Suprapubic skin (tissue), 4 donors: ENCODE results near the gene DUSP11. TPM values are rescaled to one million over a fixed set of nuclear protein-coding genes. Genes with fewer than 3 reads are reported as not detected.
A peak's percentile ranks its signal among the peaks of the same experiment; 100 is the strongest.
"Not testable (repeated sequence)": the region's sequence is repeated elsewhere in the genome, so short reads cannot be mapped to it uniquely, and the experiment has no call there.

Experiments
- DNase-seq, 2 donors: peaks; one replicate each; pipeline ENCODE4 v3.0.0-alpha.2; 2019; ENCODE audit warnings: low spot score in 2 of 2
- H3K27ac ChIP-seq: fragments of 200-600 bp; sonication (generic); one replicate; pipeline ENCODE4 v1.5.1; 2019
- H3K27me3 ChIP-seq: fragments of 200-600 bp; sonication (generic); one replicate; pipeline ENCODE4 v1.5.1; 2019
- H3K36me3 ChIP-seq: fragments of 200-600 bp; sonication (generic); one replicate; pipeline ENCODE4 v1.5.1; 2019
- H3K4me1 ChIP-seq: fragments of 200-600 bp; sonication (generic); one replicate; pipeline ENCODE4 v1.5.1; 2019
- H3K4me3 ChIP-seq: fragments of 200-600 bp; sonication (generic); one replicate; pipeline ENCODE4 v1.5.1; 2019; ENCODE audit warnings: mild to moderate bottlenecking
- H3K9me3 ChIP-seq: fragments of 200-600 bp; sonication (generic); one replicate; pipeline ENCODE4 v1.5.1; 2019
- EP300 ChIP-seq: sonication (generic); formaldehyde crosslinking; IDR thresholded peaks from one replicate; pipeline ENCODE4 v1.6.1; 2017; ENCODE audit warnings: antibody characterized with exemption
- POLR2A ChIP-seq, 2 donors: fragments of 450-650 bp; IDR thresholded peaks; one replicate each; pipeline ENCODE4 v1.6.1; 2017; ENCODE audit warnings: antibody characterized with exemption in 2 of 2, mild to moderate bottlenecking in 2 of 2, moderate library complexity in 2 of 2
- POLR2AphosphoS5 ChIP-seq, 3 donors: sonication (generic); formaldehyde crosslinking; IDR thresholded peaks; one replicate each; pipeline ENCODE4 v1.6.1; 2017; ENCODE audit warnings: antibody characterized with exemption in 3 of 3
- WGBS: methylation state at CpG from one replicate; pipeline ENCODE4 v1.1.5; 2018; 5-methylcytosine and 5-hydroxymethylcytosine counted together
- total RNA-seq, 4 donors: library from RNA; depleted of rRNA; stranded (reverse); fragments of >200 nt; gene quantifications; one replicate each; pipeline ENCODE4 v1.1.0, GENCODE V29; 2016
- TF ChIP-seq, protein P1 (sequence below), 2 donors: fragments of 200-600 bp in 1 of 2; fragments of 450-650 bp in 1 of 2; sonication (generic) in 1 of 2; IDR thresholded peaks; one replicate each; pipeline ENCODE4 v1.5.1; 2016 to 2019; ENCODE audit warnings: antibody characterized with exemption in 2 of 2, mild to moderate bottlenecking in 1 of 2, moderate library complexity in 1 of 2

Gene DUSP11
- total RNA-seq, 4 donors from 2014 or later: 45.6 to 59.1 (median 57.0) TPM

DNA sequence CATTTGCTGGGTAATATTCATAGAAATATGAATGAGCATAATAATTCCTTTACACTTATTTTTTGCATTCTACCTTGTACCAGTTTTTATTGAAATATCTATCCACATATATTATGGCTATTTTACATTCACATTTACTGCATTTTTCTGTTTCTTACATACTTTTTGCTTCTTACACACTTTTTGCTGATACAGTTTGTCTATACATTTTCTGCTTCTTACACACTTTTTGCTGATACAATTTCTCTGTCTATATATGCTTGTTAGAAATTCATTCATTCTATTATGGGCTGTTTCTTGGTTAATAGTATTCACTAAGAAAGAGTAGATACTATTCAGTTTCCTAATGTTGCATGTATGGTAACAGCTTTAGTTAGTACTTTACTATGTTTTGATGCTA lies 32.0 kb upstream of the DUSP11 start:
- Histone ChIP-seq H3K4me3 (no peak overlapping the region), H3K9me3 (no peaks in the 10 kb centered on the region), H3K36me3 (no peaks in the 10 kb centered on the region), H3K4me1 (no peaks in the 10 kb centered on the region), H3K27ac (no peak overlapping the region), H3K27me3 (peaks cover 16% of the 10 kb centered on the region)
- TF ChIP-seq POLR2AphosphoS5 (IDR thresholded peaks at IDR 0.05): no peak
- TF ChIP-seq, protein P1, sequence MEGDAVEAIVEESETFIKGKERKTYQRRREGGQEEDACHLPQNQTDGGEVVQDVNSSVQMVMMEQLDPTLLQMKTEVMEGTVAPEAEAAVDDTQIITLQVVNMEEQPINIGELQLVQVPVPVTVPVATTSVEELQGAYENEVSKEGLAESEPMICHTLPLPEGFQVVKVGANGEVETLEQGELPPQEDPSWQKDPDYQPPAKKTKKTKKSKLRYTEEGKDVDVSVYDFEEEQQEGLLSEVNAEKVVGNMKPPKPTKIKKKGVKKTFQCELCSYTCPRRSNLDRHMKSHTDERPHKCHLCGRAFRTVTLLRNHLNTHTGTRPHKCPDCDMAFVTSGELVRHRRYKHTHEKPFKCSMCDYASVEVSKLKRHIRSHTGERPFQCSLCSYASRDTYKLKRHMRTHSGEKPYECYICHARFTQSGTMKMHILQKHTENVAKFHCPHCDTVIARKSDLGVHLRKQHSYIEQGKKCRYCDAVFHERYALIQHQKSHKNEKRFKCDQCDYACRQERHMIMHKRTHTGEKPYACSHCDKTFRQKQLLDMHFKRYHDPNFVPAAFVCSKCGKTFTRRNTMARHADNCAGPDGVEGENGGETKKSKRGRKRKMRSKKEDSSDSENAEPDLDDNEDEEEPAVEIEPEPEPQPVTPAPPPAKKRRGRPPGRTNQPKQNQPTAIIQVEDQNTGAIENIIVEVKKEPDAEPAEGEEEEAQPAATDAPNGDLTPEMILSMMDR (IDR thresholded peaks at IDR 0.05): no peak
- TF ChIP-seq EP300: no peak
- no peak for TF ChIP-seq POLR2A (IDR thresholded peaks at IDR 0.05)
- DNase-seq: no peak

DNA sequence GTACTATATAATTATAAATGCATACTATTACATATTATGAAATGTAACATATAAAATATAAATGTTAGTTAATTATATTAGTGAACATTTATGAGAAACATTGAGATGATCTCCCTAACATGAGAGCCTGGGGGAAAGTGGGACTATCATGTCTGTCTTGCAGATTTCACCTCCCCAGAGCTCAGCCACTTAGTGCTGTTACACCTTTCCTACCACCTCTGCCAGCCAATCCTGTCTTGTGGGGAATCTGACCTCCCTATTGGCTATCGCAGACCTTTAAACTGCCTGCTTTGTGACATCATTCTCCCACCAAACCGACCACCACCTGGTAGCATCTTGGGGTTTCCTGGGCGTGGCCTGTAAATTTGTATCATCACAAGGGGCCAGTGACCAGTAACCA lies 4.0 kb upstream of the DUSP11 start, which contains the start of gene C2orf78:
C2orf78 (plus strand) TSS at position 301 of the 400 bp plus-strand sequence. CDS start 127 bp downstream, outside the sequence.
- H3K4me3 ChIP-seq, H3K27me3 ChIP-seq, H3K27ac ChIP-seq, H3K9me3 ChIP-seq, H3K36me3 ChIP-seq, DNase-seq: not testable (repeated sequence)
- WGBS: no CpG with 5 or more reads among the region's 3 CpGs
- peaks cover 10% of the 10 kb centered on the region for H3K4me1 ChIP-seq

DNA sequence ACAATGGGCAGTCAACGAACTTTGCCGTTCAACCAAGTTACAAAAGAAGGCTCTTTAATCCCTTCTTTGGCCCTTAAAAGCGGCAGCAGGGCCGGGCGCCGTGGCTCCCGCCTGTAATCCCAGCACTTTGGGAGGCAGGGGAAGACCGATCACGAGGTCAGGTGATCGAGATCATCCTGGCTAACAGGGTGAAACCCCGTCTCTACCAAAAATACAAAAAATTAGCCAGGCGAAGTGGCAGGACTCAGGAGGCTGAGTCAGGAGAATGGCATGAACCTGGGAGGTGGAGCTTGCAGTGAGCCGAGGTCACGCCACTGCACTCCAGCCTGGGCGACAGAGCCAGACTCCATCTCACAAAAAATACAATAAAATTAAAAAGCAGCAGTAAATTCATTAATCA lies 3.5 kb upstream of the DUSP11 start:
- not testable (repeated sequence) for H3K4me3 ChIP-seq, H3K27me3 ChIP-seq, H3K36me3 ChIP-seq, DNase-seq, H3K9me3 ChIP-seq, H3K27ac ChIP-seq
- WGBS: 75% methylated on average over 15 of the region's 15 CpGs
- peaks cover 15% of the 10 kb centered on the region for H3K4me1 ChIP-seq

GRCh38 chr2:73780237-73780582 lies 307 bp upstream of the DUSP11 start:
- peaks cover 35% of the 10 kb centered on the region for H3K4me1 ChIP-seq
- TF ChIP-seq EP300: no peak
- TF ChIP-seq, protein P1 (IDR thresholded peaks at IDR 0.05): no peak
- TF ChIP-seq POLR2A (IDR thresholded peaks at IDR 0.05): no peak
- WGBS: 3% methylated on average over 7 of the region's 7 CpGs

DNA sequence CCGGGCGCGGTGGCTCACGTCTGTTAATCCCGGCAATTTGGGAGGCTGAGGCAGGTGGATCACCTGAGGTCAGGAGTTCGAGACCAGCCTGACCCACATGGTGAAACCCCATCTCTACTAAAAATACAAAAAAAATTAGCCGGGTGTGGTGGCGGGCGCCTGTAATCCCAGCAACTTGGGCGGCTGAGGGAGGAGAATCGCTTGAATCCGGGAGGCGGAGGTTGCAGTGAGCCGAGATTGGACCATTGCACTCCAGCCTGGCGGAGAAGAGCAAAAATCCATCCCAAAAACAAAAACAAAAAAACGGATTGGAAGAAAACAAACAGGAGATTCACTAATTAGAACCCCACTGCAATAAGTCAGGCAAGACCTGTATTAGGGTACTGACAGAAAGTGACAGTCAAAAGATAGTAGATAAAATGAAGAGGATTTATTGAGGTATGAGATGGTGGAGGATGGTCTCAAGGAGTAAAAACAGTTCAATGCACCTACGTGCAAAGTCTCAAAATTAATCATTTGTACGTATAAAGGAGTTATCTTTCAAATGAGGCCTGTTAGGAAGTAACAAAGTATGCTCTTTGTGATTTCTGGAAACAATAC lies 936 bp downstream of the DUSP11 start:
- 66% methylated on average over 18 of the region's 18 CpGs for WGBS
- peaks cover 14% of the 10 kb centered on the region for H3K36me3 ChIP-seq
- peaks cover 35% of the 10 kb centered on the region for H3K4me1 ChIP-seq
- peak overlapping the region; percentile 96 for H3K4me3 ChIP-seq
- not testable (repeated sequence) for H3K27me3 ChIP-seq, H3K9me3 ChIP-seq, DNase-seq
- H3K27ac ChIP-seq: peak overlapping the region; percentile 95

More at GRCh38 chr2:73780237-73780582, 307 bp upstream of the DUSP11 start:
- H3K27me3 ChIP-seq: no peaks in the 10 kb centered on the region
- peak overlapping the region; percentile 95 for H3K27ac ChIP-seq
- peak overlapping the region; percentile 96 for H3K4me3 ChIP-seq
- no peaks in the 10 kb centered on the region for H3K9me3 ChIP-seq
- peaks cover 5% of the 10 kb centered on the region for H3K36me3 ChIP-seq
- DNase-seq: no peak

DNA sequence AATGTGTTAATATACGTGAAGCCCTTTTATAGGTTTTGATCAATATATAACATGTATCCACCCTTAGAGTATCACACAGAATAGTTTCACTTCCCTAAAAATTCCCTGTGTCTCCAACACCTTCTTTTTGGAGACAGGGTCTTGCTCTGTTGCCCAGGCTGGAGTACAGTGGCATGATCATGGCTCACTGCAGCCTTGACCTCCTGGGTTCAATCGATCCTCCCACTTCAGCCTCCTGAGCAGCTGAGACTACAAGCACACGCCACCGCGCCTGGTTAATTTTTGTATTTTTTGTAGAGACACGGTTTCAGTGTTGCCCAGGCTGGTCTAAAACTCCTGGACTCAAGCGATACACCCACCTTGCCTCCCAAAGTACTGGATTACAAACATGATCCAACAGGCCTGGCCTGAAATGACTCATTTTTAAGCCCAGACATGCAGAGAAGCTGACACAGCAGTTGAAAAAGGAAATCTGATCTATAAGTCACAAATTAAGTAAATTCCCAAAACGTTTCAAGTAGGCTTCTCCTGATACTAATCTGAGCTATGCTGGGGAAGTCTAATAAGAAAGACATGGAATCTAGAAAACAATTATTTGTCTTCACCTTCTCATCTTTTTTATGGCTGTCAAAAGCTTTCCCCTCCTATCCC lies 2.9 kb downstream of the DUSP11 start:
- DNase-seq: no peak
- Histone ChIP-seq H3K9me3 (no peaks in the 10 kb centered on the region), H3K27me3 (no peaks in the 10 kb centered on the region), H3K36me3 (peaks cover 34% of the 10 kb centered on the region), H3K27ac (no peak overlapping the region), H3K4me1 (peaks cover 35% of the 10 kb centered on the region), H3K4me3 (no peak overlapping the region)
- 49% methylated on average over 8 of the region's 8 CpGs for WGBS
- TF ChIP-seq POLR2AphosphoS5 (IDR thresholded peaks at IDR 0.05) (no peak), POLR2A (IDR thresholded peaks at IDR 0.05) (no peak), EP300 (no peak)
- TF ChIP-seq, protein P1 (IDR thresholded peaks at IDR 0.05): no peak

GRCh38 chr2:73776381-73776780 lies 3.5 kb downstream of the DUSP11 start:
- Histone ChIP-seq H3K27ac (no peak overlapping the region), H3K9me3 (no peaks in the 10 kb centered on the region), H3K27me3 (no peaks in the 10 kb centered on the region), H3K4me1 (peaks cover 35% of the 10 kb centered on the region), H3K36me3 (peaks cover 40% of the 10 kb centered on the region), H3K4me3 (no peak overlapping the region)
- no peak for DNase-seq
- 86% methylated on average over 4 of the region's 4 CpGs for WGBS
- TF ChIP-seq, protein P1 (IDR thresholded peaks at IDR 0.05): no peak
- TF ChIP-seq POLR2AphosphoS5 (IDR thresholded peaks at IDR 0.05) (no peak), EP300 (no peak), POLR2A (IDR thresholded peaks at IDR 0.05) (no peak)
